ENCODE measurements around the gene ZSCAN25.

Gene ZSCAN25

GRCh38 chr7:99599836-99600235 lies 16.9 kb upstream of the ZSCAN25 start:
- TF ChIP-seq ZNF274 (IDR thresholded peaks at IDR 0.05; ENCODE audit: low read depth, low read length) = no peak
- H3K4me3 ChIP-seq (ENCODE audit: low read length) = no peak overlapping the region

GRCh38 chr7:99601656-99602310 lies 15.0 kb upstream of the ZSCAN25 start:
- TF ChIP-seq ZNF274 (IDR thresholded peaks at IDR 0.05; ENCODE audit: low read depth, low read length) = no peak
- H3K4me3 ChIP-seq (ENCODE audit: low read length) = no peak overlapping the region

DNA sequence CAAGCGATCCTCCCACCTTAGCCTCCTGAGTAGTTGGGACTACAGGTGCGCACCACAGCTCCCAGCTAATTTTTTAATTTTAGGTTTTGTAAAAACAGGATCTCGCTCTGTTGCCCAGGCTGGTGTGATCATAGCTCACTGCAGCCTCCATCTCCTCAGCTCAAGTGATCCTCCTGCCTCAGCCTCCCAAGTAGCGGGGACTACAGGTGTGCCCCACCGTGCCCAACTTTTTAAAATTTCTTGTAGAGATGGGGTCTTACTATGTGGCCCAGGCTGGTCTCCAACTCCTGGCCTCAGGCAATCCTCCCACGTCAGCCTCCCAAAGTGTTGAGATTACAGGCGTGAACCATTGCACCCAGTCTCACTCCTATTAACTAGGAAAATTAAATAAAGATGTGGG lies 11.2 kb upstream of the ZSCAN25 start:
- no peak for TF ChIP-seq ZNF274 (IDR thresholded peaks at IDR 0.05; ENCODE audit: low read depth, low read length)
- H3K4me3 ChIP-seq (ENCODE audit: low read length) = no peak overlapping the region

DNA sequence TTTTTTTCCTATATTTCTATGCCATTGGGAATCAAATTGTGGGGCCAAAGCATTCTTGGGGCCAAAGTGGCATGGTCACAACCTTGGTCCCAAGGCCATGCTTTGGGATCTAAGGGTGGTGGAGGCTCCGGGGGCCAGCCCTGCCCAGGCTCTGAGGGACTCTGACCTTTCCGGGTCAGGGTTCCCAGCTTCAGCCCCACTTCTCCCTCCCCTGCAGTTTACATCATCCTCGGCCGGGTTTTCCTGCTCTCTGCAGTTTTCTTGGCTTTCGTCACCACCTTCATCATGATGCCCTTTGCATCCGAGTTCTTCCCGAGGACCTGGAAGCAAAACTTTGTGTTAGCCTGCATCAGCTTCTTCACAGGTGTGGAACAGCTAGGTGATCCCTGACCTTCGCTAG lies 10.2 kb upstream of the ZSCAN25 start:
- H3K4me3 ChIP-seq (ENCODE audit: low read length) = no peak overlapping the region
- TF ChIP-seq ZNF274 (IDR thresholded peaks at IDR 0.05; ENCODE audit: low read depth, low read length) = no peak

GRCh38 chr7:99607548-99607947 lies 9.2 kb upstream of the ZSCAN25 start:
- no peak for TF ChIP-seq ZNF274 (IDR thresholded peaks at IDR 0.05; ENCODE audit: low read depth, low read length)
- H3K4me3 ChIP-seq (ENCODE audit: low read length) = no peak overlapping the region

DNA sequence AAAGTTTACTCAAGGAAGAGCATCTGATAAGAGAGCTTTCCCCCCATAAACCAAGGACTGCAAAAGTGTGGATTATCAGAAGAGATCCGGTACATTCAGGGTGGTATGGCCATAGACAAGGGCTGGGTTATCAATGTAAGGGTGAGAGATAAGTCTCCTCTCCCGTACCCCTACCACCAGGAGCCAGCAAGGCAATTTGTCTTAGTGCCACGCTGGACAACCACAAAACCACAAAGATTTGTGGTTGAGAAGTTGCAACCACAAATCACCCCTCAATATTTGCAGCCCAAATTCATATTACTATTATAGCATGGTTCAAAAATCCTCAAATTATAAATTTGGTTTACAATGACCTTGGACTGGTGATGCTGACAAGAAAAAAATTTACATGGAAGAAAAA lies 2.3 kb upstream of the ZSCAN25 start:
- TF ChIP-seq ZNF274 (IDR thresholded peaks at IDR 0.05; ENCODE audit: low read depth, low read length) = no peak
- H3K4me3 ChIP-seq (ENCODE audit: low read length) = no peak overlapping the region

DNA sequence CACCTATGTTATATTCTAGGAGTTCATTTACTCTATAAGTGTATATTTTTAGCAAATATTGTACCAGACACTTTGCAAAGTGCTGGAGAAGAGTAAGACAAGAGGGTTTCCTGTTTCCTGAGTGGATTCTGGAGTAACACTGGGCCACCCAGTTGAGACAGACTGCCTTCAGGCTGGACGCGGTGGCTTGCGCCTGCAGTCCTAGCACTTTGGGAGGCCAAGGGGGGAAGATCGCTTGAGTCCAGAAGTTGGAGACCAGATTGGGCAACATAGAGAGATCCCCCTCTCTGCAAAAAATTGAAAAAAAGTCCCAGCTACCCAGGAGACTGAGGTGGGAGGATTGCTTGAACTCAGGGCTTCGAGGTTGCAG lies 772 bp upstream of the ZSCAN25 start:
- TF ChIP-seq ZNF274 (IDR thresholded peaks at IDR 0.05; ENCODE audit: low read depth, low read length) = no peak
- peak overlapping the region; percentile 80; the same call in 1 of the 2 replicates for H3K4me3 ChIP-seq (ENCODE audit: low read length)

GRCh38 chr7:99617192-99617781 lies 541 bp downstream of the ZSCAN25 start:
- H3K4me3 ChIP-seq (ENCODE audit: low read length) = peak overlapping the region; percentile 80
- no peak for TF ChIP-seq ZNF274 (IDR thresholded peaks at IDR 0.05; ENCODE audit: low read depth, low read length)

DNA sequence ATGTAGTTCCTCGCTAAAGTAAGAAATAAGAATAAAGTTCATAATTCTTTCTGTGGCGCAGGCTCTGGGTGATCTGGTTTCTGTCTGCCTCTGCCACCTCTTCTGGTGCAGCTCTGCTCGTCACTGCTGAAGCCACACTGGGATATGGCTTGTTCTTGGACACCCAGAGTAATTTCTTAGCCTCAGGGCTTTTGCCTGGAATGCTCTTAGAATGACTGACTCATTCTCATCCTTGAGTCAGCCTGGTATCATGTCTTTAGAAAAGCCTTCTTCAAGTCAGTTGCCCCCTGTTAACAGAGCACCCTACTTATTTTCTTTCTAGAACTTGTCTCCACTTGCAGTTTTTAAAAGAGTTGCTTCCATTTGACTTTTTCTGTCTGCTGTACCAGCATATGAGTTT lies 2.0 kb downstream of the ZSCAN25 start:
- H3K4me3 ChIP-seq (ENCODE audit: low read length) = no peak overlapping the region
- TF ChIP-seq ZNF274 (IDR thresholded peaks at IDR 0.05; ENCODE audit: low read depth, low read length) = no peak

DNA sequence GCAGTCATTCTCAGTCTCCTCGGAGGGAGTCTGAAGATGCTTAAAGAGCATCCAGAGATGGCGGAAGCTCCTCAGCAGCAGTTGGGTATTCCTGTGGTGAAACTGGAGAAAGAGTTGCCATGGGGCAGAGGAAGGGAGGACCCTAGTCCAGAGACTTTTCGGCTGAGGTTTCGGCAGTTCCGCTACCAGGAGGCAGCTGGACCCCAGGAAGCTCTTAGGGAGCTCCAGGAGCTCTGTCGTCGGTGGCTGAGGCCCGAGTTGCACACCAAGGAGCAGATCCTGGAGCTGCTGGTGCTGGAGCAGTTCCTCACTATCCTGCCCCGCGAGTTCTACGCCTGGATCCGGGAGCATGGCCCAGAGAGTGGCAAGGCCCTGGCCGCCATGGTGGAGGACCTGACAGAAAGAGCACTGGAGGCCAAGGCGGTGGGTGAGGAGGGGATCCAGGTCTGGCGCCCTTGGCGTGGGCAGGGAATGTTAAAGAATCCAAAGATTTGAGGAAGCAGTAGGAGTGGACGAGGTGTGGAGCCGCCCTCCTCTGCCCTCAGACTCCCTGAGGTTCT lies 2.9 kb downstream of the ZSCAN25 start:
- no peak for TF ChIP-seq ZNF274 (IDR thresholded peaks at IDR 0.05; ENCODE audit: low read depth, low read length)
- H3K4me3 ChIP-seq (ENCODE audit: low read length) = no peak overlapping the region

DNA sequence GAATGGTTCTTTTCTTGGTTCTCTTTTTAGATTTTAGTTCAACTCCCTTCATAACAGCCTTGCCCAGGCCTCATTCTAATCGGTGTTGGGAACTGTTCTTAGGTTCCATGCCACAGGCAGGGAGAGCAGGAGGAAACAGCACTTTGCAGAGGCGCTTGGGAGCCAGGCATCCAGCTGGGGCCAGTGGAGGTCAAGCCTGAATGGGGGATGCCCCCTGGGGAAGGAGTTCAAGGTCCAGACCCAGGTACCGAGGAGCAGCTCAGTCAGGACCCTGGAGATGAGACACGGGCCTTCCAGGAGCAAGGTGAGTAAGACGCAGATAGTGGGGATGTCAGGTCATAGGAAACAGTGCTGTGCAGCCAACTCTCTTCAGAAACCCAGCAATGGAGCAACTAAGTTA lies 4.5 kb downstream of the ZSCAN25 start:
- no peak overlapping the region for H3K4me3 ChIP-seq (ENCODE audit: low read length)
- TF ChIP-seq ZNF274 (IDR thresholded peaks at IDR 0.05; ENCODE audit: low read depth, low read length) = no peak

- no peak for TF ChIP-seq ZNF274 (IDR thresholded peaks at IDR 0.05; ENCODE audit: low read depth, low read length)
- H3K4me3 ChIP-seq (ENCODE audit: low read length) = no peak overlapping the region
Measured at GRCh38 chr7:99622596-99622995, 5.8 kb downstream of the ZSCAN25 start.

DNA sequence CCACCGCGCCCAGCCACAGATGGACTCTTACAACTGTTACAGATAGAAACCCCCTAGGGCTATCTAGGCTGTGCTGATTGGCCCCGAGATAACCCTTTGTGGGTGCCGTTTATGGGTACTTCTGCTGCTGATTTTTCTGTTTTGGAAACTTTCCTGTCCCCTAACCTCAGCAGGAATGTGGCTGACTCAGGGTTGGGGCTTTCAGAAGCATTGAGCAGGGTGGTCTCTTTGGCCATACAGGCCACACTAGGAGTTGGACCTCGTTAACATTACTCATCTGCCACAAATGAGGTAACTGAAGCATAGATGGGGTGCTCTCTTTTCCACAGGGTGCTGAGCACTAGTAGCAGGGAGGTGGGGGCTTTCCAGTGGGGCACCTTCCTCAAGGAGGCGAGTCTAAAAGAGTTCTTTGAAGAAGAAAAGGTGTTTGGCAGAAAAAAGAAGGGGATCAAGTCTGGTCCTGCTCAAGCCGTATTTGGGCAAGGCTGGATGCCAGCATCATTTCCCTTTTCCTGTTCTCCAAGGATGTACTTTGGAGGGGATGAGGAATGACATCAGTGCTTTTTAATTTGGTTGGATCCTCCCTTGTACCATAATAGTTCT lies 6.4 kb downstream of the ZSCAN25 start:
- no peak overlapping the region for H3K4me3 ChIP-seq (ENCODE audit: low read length)
- no peak for TF ChIP-seq ZNF274 (IDR thresholded peaks at IDR 0.05; ENCODE audit: low read depth, low read length)

DNA sequence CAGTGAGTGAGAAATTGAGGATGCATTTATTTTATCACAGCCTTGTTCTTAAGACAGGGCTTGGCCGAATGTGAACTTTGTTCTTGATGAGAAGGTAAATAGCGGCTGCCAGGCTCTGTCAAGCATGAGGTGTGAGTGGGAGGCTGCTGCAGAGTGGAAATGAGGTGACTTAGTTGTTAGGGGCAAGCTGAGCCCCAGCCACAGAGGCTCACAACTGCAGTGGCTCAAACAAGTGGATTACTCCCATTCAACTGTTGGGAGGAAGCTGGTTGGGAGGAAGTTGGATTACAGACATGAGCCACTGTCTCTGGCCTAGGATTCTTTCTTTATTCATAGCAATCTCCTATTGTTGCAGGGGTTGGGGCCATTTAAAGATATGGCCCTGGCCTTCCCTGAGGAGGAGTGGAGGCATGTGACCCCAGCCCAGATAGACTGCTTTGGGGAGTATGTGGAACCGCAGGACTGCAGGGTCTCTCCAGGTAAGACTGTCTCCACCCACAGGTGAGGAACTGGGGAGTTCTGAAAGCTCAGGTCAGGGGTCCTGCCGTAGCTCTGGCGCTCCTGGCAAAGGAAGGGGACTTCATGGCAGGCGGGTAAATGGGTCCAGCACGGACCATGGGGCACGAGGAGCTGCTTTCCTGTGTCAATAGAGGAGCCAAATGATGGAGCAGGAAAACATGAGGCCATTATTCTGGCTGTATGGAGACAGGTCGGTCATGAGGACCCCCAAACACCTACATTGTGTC lies 7.1 kb downstream of the ZSCAN25 start:
- no peak overlapping the region for H3K4me3 ChIP-seq (ENCODE audit: low read length)
- TF ChIP-seq ZNF274 (IDR thresholded peaks at IDR 0.05; ENCODE audit: low read depth, low read length) = no peak
